IgD-negative memory B cell (primary cell): ENCODE measurements around the gene ANKRD27. TPM values are rescaled to one million over a fixed set of nuclear protein-coding genes. Genes with fewer than 3 reads are reported as not detected.
A peak's percentile ranks its signal among the peaks of the same experiment; 100 is the strongest.
"Not testable (repeated sequence)": the region's sequence is repeated elsewhere in the genome, so short reads cannot be mapped to it uniquely, and the experiment has no call there.

ENCODE experiments used
- H3K27ac Mint-ChIP-seq, 3 donors: one replicate each; pipeline ENCODE4 v1.8.0; 2020 to 2022; ENCODE audit warnings: mild to moderate bottlenecking in 3 of 3, mixed read lengths in 3 of 3, moderate library complexity in 1 of 3
- H3K27me3 Mint-ChIP-seq: one replicate; pipeline ENCODE4 v1.8.0; 2021; ENCODE audit warnings: mixed read lengths
- H3K36me3 Mint-ChIP-seq: one replicate; pipeline ENCODE4 v1.8.0; 2020; ENCODE audit warnings: mild to moderate bottlenecking, mixed read lengths
- H3K4me1 Mint-ChIP-seq, 3 donors: one replicate each; pipeline ENCODE4 v1.8.0; 2020 to 2022; ENCODE audit warnings: mixed read lengths in 3 of 3, mild to moderate bottlenecking in 1 of 3
- H3K4me3 Mint-ChIP-seq, 4 donors: one replicate each; pipeline ENCODE4 v1.8.0; 2020 to 2022; ENCODE audit warnings: mild to moderate bottlenecking in 4 of 4, mixed read lengths in 4 of 4, moderate library complexity in 3 of 4
- H3K9me3 Mint-ChIP-seq, 3 donors: one replicate each; pipeline ENCODE4 v1.8.0; 2020 to 2021; ENCODE audit warnings: mixed read lengths in 3 of 3, mild to moderate bottlenecking in 1 of 3
- polyA plus RNA-seq: library from polyadenylated mRNA; unstranded; fragments of 300-500 nt; fragmentation: Illumina TruSeq; gene quantifications from one replicate; pipeline ENCODE4 v1.2.3, GENCODE V29; 2021

The ANKRD27 gene
- polyA plus RNA-seq, 1 donor from 2014 or later, result 9.7 TPM

DNA sequence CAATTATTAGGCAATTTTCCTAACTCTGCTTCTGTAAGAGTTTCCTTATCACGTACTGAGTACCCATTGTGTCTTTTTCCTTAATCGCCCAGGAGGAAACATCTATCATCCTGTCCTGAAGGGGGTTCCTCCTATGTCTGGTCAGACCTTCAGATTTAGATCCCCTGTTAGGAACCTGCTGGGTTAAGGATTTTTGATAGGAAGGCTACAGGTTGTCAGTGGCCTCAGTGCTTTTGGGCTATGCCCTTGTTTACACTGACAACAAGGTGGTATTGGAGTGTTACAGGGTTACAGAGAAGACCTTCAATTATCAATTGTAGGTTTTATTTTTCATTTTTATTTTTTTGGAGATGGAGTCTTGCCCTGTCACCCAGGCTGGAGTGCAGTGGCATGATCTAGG, 19.9 kb upstream of the ANKRD27 start:
- H3K27me3 Mint-ChIP-seq, result not testable (repeated sequence)

DNA sequence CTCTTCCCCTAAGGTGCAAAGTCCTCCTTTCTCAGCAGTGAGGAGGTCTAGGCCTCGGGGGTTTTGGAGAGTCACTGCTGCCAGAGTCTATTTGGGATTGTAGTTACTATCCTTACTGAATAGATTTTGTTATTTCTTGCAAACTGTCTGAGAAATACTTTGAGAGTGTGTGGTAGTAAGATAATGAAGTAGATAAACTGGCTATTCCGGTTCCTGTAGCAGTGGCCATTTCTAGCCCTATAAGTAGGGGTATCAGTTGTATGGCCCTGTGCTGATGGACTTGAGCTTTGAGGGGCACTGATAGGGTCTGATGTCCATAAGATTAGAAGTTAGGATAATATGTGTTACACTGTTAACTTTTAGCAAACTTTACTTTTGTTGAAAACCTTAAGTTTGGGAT, 19.3 kb upstream of the ANKRD27 start:
- H3K4me3 Mint-ChIP-seq, result peak overlapping the region; percentile 79 to 98 (median 86)
- H3K9me3 Mint-ChIP-seq, H3K27me3 Mint-ChIP-seq, H3K36me3 Mint-ChIP-seq: not testable (repeated sequence)
- H3K27ac Mint-ChIP-seq, result peak overlapping the region in 1 of 3 donors; percentile 55
- peaks cover 34 to 42% (median 41%) of the 10 kb centered on the region in 3 donors for H3K4me1 Mint-ChIP-seq

More for the DNA sequence above, 19.9 kb upstream of the ANKRD27 start:
- Mint-ChIP-seq H3K4me1 (peaks cover 34 to 42% (median 40%) of the 10 kb centered on the region in 3 donors), H3K4me3 (peak overlapping the region in 1 of 4 donors; percentile 87), H3K27ac (peak overlapping the region in 1 of 3 donors; percentile 55), H3K36me3 (peaks cover 10% of the 10 kb centered on the region)
- H3K9me3 Mint-ChIP-seq, result not testable (repeated sequence)

DNA sequence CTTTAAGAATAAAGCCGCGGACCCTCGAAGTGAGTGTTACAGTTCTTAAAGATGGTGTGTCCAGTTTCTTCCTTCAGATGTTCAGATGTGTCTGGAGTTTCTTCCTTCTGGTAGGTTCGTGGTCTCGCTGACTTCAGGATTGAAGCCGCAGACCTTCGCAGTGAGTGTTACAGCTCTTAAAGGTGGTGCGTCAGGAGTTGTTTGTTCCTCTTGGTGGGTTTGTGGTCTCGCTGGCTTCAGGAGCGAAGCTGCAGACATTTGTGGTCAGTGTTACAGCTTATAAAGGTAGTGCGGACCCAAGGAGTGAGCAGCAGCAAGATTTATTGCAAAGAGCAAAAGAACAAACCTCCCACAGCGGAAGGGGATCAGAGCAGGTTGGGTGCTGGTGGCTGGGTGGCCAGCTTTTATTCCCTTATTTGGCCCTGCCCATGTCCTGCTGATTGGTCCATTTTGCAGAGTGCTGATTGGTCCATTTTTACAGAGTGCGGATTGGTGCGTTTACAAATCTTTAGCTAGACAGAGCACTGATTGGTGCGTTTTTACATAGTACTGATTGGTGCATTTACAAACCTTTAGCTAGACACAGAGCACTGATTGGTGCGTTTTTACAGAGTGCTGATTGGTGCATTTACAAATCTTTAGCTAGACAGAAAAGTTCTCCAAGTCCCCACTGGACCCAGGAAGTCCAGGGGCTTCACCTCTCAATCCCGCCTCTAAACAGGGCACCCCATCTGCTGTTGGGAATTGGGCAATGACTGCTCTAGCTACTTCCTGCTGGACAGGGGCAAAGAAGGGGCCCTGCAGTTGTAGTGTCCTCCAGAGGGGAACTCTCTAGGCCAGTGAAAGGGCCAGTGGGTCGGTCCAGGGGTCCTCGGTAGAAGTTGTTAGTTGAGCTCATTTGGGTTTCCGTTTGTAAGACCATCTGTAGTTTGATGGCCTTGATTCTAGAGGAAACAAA, 18.4 kb upstream of the ANKRD27 start:
- peak overlapping the region; percentile 25 to 88 (median 76) for H3K27ac Mint-ChIP-seq
- peak overlapping the region; percentile 84 to 98 (median 86) for H3K4me3 Mint-ChIP-seq

DNA sequence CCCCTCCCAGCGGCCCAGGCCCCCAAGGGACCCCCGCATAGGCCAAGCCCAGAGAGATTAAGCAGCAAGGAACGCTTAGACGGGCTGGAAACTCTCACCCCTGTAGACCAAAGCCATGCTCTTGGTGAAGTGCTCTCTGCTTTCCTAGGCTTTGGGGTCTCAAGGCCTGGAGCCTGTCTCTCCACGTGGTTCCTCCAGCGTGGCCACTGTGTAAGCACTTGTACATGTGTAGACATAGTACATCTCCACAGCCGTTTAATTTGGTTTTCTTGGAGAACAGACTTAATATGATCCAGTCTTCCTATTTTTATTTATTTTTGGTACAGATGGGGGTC, 17.7 kb upstream of the ANKRD27 start:
- H3K4me3 Mint-ChIP-seq, result peak overlapping the region; percentile 84 to 98 (median 86)
- H3K9me3 Mint-ChIP-seq, result no peaks in the 10 kb centered on the region
- H3K27me3 Mint-ChIP-seq, result no peaks in the 10 kb centered on the region
- H3K4me1 Mint-ChIP-seq, result peaks cover 34 to 42% (median 39%) of the 10 kb centered on the region in 3 donors
- H3K27ac Mint-ChIP-seq, result peak overlapping the region; percentile 25 to 88 (median 76)
- H3K36me3 Mint-ChIP-seq, result no peaks in the 10 kb centered on the region

More for the DNA sequence above, 18.4 kb upstream of the ANKRD27 start:
- H3K9me3 Mint-ChIP-seq, H3K27me3 Mint-ChIP-seq, H3K36me3 Mint-ChIP-seq: not testable (repeated sequence)
- peaks cover 34 to 42% (median 41%) of the 10 kb centered on the region in 3 donors for H3K4me1 Mint-ChIP-seq

DNA sequence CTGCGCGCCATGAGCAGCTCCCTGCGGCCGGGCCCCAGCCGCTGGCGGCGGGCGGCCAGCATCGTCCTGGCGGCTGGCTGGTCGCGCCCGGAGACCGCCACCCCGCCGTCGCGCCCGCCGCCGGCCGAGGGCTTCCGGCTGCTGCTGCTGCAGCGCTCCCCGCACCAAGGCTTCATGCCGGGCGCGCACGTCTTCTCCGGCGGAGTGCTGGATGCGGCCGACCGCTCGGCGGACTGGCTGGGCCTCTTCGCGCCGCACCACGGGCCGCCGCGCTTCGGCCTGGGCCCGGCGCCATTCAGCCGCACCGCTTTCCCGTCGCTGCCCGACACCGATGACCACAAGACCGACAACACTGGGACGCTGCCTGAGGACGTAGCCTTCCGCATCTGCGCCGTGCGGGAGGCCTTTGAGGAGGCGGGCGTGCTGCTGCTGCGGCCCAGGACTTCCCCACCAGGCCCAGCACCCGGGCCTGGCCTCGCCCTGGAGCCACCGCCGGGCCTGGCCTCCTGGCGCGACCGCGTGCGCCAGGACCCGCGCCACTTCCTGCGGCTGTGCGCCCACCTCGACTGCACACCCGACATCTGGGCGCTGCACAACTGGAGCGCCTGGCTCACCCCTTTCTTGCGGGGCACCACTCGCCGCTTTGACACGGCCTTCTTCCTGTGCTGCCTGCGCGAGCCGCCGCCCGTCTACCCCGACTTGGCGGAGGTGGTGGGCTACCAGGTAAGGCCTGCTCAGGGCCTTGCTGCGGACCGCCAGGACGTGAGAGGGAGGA, 17.2 kb upstream of the ANKRD27 start:
- Mint-ChIP-seq H3K4me1 (peaks cover 34 to 42% (median 39%) of the 10 kb centered on the region in 3 donors), H3K4me3 (peak overlapping the region; percentile 87 to 98 (median 92)), H3K27ac (peak overlapping the region in 2 of 3 donors; percentile 76 to 95)

DNA sequence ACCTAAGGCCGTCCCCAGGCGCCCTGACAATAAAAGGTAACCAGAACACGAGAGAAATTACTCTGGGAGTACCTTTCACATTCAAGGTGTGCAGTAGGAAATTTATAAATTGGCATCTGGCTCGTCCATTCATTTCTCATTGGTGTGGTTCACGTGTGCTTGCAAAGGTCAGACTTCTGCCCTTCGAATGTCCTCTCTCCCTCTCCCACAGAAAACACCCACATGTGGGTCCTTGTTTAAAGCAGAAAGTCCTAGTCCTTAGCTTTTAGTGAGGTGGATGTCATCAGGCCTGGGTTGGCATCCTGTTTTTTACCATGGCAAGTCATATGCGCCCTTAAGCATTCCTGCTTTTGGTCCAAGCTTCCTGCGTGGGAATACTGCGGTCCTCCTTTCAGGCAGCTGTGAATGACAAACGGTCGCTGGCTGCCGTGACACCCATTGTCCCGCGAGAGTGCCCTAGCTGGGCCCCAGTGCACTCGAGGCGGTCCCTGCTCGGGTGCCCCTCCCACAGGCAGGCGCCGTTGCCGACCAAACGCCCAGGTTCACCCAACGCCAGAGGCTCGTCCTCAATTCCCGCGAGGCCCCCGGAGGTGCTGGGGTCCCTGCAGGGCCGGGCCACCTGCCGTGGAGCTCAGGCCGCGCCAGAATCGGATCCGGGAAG, 16.4 kb upstream of the ANKRD27 start, which contains the start of gene NUDT19:
Gene NUDT19, plus strand, starts transcription at position 531 of the 661 bp plus-strand sequence. CDS start 140 bp downstream, outside the sequence.
- Mint-ChIP-seq H3K4me1 (peaks cover 34 to 42% (median 37%) of the 10 kb centered on the region in 3 donors), H3K36me3 (peaks cover 1% of the 10 kb centered on the region), H3K27me3 (no peaks in the 10 kb centered on the region), H3K4me3 (peak within 1 kb of the TSS; percentile 87 to 98 (median 92)), H3K27ac (peak within 1 kb of the TSS; percentile 76 to 95 (median 90)), H3K9me3 (no peaks in the 10 kb centered on the region)

More for the DNA sequence above, 17.2 kb upstream of the ANKRD27 start:
- Mint-ChIP-seq H3K27me3 (no peaks in the 10 kb centered on the region), H3K36me3 (no peaks in the 10 kb centered on the region), H3K9me3 (no peaks in the 10 kb centered on the region)

DNA sequence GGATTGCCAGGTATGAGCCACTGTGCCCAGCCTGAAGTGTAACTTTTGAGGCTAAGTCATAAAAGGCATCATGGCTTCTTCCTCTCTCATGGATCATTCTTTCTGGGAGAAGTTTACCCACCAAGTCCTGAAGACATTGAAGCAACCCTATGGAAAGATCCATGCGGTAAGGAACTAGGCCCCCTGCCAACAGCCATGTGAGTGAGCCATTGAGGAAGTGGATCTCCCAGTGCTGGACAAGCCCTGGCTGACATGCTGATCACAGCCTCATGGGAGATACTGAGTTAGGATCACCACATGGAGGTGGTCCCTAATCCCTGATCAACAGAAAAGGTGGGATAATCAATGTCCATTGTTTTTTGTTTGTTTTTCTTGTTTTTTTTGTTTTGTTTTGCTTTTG, 13.3 kb upstream of the ANKRD27 start:
- H3K36me3 Mint-ChIP-seq, result peaks cover 4% of the 10 kb centered on the region
- peaks cover 14 to 17% (median 14%) of the 10 kb centered on the region in 3 donors for H3K4me1 Mint-ChIP-seq
- H3K27ac Mint-ChIP-seq, result no peak overlapping the region
- H3K9me3 Mint-ChIP-seq, result no peaks in the 10 kb centered on the region
- H3K4me3 Mint-ChIP-seq, result peak overlapping the region in 2 of 4 donors; percentile 33 to 58
- no peaks in the 10 kb centered on the region for H3K27me3 Mint-ChIP-seq

DNA sequence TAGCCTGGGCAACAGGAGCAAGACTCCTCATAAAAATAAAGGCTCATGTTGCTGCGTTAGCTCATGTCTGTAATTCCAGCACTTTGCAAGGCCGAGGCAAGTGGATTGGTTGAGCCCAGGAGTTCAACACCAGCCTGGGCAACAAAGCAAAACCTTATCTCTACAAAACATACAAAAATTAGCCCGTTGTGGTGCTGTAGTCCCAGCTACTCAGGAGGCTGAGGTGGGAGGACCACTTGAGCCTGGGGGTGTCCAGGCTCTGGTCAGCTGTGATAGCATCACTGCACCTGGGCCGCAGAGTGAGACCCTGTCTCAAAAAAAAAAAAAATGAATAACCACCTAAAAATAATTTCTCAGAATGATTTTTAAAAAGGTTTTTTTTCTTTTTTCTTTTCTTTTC, 12.7 kb upstream of the ANKRD27 start:
- no peaks in the 10 kb centered on the region for H3K9me3 Mint-ChIP-seq
- peaks cover 8 to 11% (median 9%) of the 10 kb centered on the region in 3 donors for H3K4me1 Mint-ChIP-seq

DNA sequence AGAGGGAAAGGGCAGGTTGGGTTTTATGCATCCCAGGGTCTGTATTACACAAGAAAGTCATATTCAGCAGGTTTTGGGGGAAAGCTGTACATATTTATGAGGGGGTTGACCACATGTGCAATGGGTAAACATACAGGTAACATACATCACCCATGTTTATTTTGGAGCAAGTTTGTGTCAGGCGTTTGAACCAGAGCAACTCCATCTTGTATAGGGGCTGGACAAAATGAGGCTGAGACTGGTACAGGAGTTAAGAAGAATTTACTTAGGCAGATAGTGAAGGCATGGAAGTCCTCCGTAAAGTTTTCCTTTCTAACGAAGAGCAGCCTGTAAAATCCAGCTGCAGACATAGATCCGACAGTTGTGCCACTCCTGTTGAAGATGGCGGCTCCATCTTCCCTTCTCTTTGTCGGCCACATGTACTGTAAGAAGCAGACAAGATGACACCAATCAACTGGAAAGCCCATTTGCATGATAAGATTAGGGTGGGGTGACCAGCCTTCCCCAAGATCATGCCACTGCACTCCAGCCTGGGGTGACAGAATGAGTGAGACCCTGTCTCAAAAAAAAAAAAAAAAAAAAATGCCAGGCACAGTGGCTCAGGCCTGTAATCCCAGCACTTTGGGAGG, 12.0 kb upstream of the ANKRD27 start:
- Mint-ChIP-seq H3K9me3 (no peaks in the 10 kb centered on the region), H3K4me3 (peak overlapping the region in 1 of 4 donors; percentile 63), H3K4me1 (peaks cover 7 to 9% (median 8%) of the 10 kb centered on the region in 3 donors), H3K36me3 (peaks cover 7% of the 10 kb centered on the region), H3K27me3 (peaks cover 3% of the 10 kb centered on the region), H3K27ac (no peak overlapping the region)

More for the DNA sequence above, 12.7 kb upstream of the ANKRD27 start:
- H3K4me3 Mint-ChIP-seq, result no peak overlapping the region
- H3K27me3 Mint-ChIP-seq, result no peaks in the 10 kb centered on the region
- peaks cover 4% of the 10 kb centered on the region for H3K36me3 Mint-ChIP-seq
- H3K27ac Mint-ChIP-seq, result no peak overlapping the region

DNA sequence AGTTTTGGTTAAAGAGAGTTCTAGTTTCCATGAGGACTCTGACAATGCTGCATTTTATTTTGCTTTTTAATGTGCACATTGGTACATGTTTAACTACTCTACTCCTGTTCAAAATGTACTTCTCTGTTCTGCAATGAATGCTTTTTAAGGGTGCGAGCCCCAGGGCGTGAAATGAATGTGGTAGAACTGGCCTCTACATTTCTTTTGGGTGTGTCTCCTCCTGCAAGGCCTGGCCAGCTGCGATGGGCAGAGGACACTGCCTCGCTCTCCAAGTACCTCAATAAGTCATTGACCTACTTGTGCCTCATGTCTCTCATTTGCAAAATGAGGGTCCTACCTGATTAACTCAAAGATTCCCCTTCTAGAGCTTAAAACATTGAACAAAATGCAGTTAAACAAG, 7.3 kb upstream of the ANKRD27 start:
- Mint-ChIP-seq H3K4me3 (peak overlapping the region in 1 of 4 donors; percentile 27), H3K27ac (no peak overlapping the region)

DNA sequence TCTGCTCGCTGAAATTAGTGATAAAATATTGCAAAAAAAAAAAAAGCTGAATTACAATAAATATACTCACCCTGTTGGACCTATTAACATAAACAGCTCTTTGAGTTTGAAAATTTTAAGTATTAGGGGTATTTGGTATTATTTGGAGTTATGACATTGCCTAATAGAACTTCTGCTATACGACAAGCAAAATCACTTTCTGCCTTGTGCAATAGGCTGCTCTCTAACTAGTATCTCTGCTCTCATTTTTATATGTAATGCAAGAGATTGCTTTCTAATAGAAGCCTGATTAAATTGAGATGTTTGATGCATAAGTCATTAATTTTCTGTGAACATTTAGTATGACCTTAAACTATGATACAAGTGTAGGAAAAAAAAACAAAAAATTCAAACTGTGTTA, 6.0 kb upstream of the ANKRD27 start:
- Mint-ChIP-seq H3K27ac (no peak overlapping the region), H3K4me3 (peak overlapping the region in 1 of 4 donors; percentile 48), H3K4me1 (peaks cover 4 to 7% (median 4%) of the 10 kb centered on the region in 3 donors), H3K36me3 (peaks cover 9% of the 10 kb centered on the region), H3K27me3 (peaks cover 18% of the 10 kb centered on the region), H3K9me3 (no peaks in the 10 kb centered on the region)

More for the DNA sequence above, 7.3 kb upstream of the ANKRD27 start:
- H3K36me3 Mint-ChIP-seq, result peaks cover 8% of the 10 kb centered on the region
- H3K9me3 Mint-ChIP-seq, result no peaks in the 10 kb centered on the region
- peaks cover 12% of the 10 kb centered on the region for H3K27me3 Mint-ChIP-seq
- peaks cover under 1 to 3% (median under 1%) of the 10 kb centered on the region in 3 donors for H3K4me1 Mint-ChIP-seq

DNA sequence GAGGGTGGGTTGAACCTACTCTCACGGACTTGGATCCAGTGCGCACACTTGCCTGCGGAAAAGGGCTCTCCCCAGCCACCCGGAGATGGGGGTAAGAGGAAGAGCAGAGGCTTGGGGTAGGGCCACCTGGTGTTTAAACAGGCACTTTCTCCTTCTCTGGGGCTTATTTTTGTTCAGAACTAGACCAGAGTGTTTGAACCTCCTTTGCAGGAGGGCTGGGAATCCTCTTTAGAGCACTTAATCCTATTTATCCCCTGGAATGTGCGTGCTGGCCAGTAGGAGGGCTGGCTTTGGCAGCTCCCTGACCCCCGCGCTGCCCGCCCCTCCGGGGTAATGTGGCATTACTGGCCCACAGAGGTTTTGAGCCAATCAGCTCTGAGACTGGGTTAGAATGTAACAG, 2.7 kb upstream of the ANKRD27 start:
- Mint-ChIP-seq H3K27ac (peak overlapping the region in 2 of 3 donors; percentile 84 to 94), H3K36me3 (peaks cover 6% of the 10 kb centered on the region), H3K9me3 (no peaks in the 10 kb centered on the region), H3K4me1 (peaks cover 12 to 14% (median 13%) of the 10 kb centered on the region in 3 donors), H3K4me3 (peak overlapping the region in 2 of 4 donors; percentile 40 to 86), H3K27me3 (peaks cover 18% of the 10 kb centered on the region)

DNA sequence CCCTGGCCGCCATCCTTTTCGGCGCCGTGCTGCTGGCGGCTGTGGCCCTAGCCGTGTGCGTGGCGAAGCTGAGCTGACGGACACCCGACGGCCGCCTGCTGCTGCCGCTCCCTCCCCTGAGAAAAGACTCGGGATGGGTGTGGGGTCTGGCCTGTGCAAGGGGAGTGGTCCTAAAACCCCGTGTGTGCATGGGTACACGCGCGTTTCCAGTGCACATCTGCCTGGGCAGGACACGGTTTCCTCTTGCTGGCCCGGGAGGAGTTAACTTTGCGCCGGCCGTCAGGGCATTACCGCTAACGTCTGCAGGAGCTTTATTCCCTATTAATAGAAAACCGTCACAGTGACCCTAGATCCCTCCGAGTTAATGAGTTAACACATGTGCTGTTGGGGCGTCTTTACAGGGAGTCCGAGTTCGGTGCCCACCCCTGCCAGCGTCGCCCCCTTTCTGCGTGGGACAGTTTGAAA, 1.9 kb upstream of the ANKRD27 start:
- Mint-ChIP-seq H3K4me1 (peaks cover 13 to 18% (median 15%) of the 10 kb centered on the region in 3 donors), H3K4me3 (peak overlapping the region; percentile 55 to 91 (median 73)), H3K9me3 (no peaks in the 10 kb centered on the region), H3K27me3 (peaks cover 15% of the 10 kb centered on the region), H3K36me3 (peaks cover 3% of the 10 kb centered on the region), H3K27ac (peak overlapping the region in 2 of 3 donors; percentile 84 to 94)
